T-cell (primary cell): ENCODE results near the gene FOXB1. TPM values are rescaled to one million over a fixed set of nuclear protein-coding genes. Genes with fewer than 3 reads are reported as not detected.

ENCODE experiments used
- ATAC-seq, 4 experiments: fragments of 200-7000 bp in 3 of 4; fragments of 150-1000 bp in 1 of 4; cut with Tn5 transposase; replicated peaks in 1 of 4; 1 replicate in 3 of 4; 2 replicates in 1 of 4; pipeline ENCODE4 v1.10.0; 2021; ENCODE audit warnings: moderate library complexity in 3 of 4, mild to moderate bottlenecking in 2 of 4, moderate number of reproducible peaks in 1 of 4
- CTCF ChIA-PET, 2 donors: fragments of 300-600 bp; sonication (Branson Sonifier 250); formaldehyde crosslinking; loops; one replicate each; lab custom pipeline; 2022; ENCODE audit warnings: antibody characterized with exemption in 2 of 2; lab: Charles Lee
- POLR2A ChIA-PET, 2 donors: fragments of 300-600 bp; sonication (Branson Sonifier 250); formaldehyde crosslinking; loops; one replicate each; lab custom pipeline; 2022; ENCODE audit warnings: antibody characterized with exemption in 2 of 2; lab: Charles Lee
- DNase-seq, 35 experiments: peaks; one replicate each; pipeline versions ENCODE4 v3.0.0 to v3.0.0-alpha.2; 2013 to 2023
- H3K27ac ChIP-seq: one replicate; pipeline ENCODE4 v1.5.1; 2013; ENCODE audit warnings: low read length
- H3K27me3 ChIP-seq, 2 experiments: replicated peaks in 1 of 2; 1 replicate in 1 of 2; 2 replicates in 1 of 2; pipeline versions ENCODE4 v1.6.1 to v1.7.0; 2013; ENCODE audit warnings: low read length in 1 of 2, mixed read lengths in 1 of 2; ENCODE audit not compliant: control insufficient read depth in 2 of 2, insufficient read depth in 2 of 2; ENCODE audit errors: extremely low read depth in 1 of 2
- H3K36me3 ChIP-seq, 2 donors: 1 replicate in 1 of 2; 2 replicates in 1 of 2; pipeline versions ENCODE4 v1.6.1 to v1.7.0; 2013; ENCODE audit warnings: low read length in 1 of 2; ENCODE audit not compliant: control insufficient read depth in 2 of 2, insufficient read depth in 1 of 2; ENCODE audit errors: extremely low read depth in 1 of 2
- H3K4me1 ChIP-seq, 2 experiments: 1 replicate in 1 of 2; 2 replicates in 1 of 2; pipeline versions ENCODE4 v1.6.1 to v1.7.0; 2013; ENCODE audit warnings: low read length in 2 of 2, mixed read lengths in 1 of 2; ENCODE audit not compliant: insufficient read depth in 2 of 2, control insufficient read depth in 1 of 2; ENCODE audit errors: extremely low read depth in 1 of 2
- H3K4me3 ChIP-seq, 2 donors: 1 replicate in 1 of 2; 2 replicates in 1 of 2; pipeline versions ENCODE4 v1.5.1 to v1.7.0; 2013; ENCODE audit warnings: mild to moderate bottlenecking in 2 of 2, low read length in 1 of 2, moderate library complexity in 1 of 2; ENCODE audit not compliant: control insufficient read depth in 1 of 2; ENCODE audit errors: extremely low read depth in 1 of 2
- H3K9me3 ChIP-seq: 2 replicates; pipeline ENCODE4 v1.7.0; 2013
- H3K27ac Mint-ChIP-seq, 2 donors: one replicate each; pipeline ENCODE4 v1.8.0; 2020 to 2021; ENCODE audit warnings: mild to moderate bottlenecking in 2 of 2, mixed read lengths in 2 of 2
- H3K27me3 Mint-ChIP-seq, 2 donors: one replicate each; pipeline ENCODE4 v1.8.0; 2021 to 2022; ENCODE audit warnings: mixed read lengths in 2 of 2
- H3K36me3 Mint-ChIP-seq: one replicate; pipeline ENCODE4 v1.8.0; 2021; ENCODE audit warnings: mixed read lengths
- H3K4me1 Mint-ChIP-seq, 3 donors: one replicate each; pipeline ENCODE4 v1.8.0; 2020 to 2022; ENCODE audit warnings: mixed read lengths in 3 of 3, mild to moderate bottlenecking in 1 of 3
- H3K4me3 Mint-ChIP-seq, 3 donors: one replicate each; pipeline ENCODE4 v1.8.0; 2020 to 2022; ENCODE audit warnings: mild to moderate bottlenecking in 3 of 3, mixed read lengths in 3 of 3, moderate library complexity in 3 of 3
- H3K9me3 Mint-ChIP-seq, 3 donors: one replicate each; pipeline ENCODE4 v1.8.0; 2020 to 2022; ENCODE audit warnings: mixed read lengths in 3 of 3
- WGBS: methylation state at CpG from one replicate; pipeline ENCODE4 v1.1.5; 2013; ENCODE audit warnings: missing lambda C conversion rate; ENCODE audit not compliant: insufficient coverage; 5-methylcytosine and 5-hydroxymethylcytosine counted together
- total RNA-seq, 35 experiments: library from RNA in 6 of 35; stranded (reverse) in 6 of 35; fragments of 120-200 nt in 1 of 35; gene quantifications; one replicate each; pipeline versions ENCODE4 v1.2.1 to v1.2.4 and lab custom pipeline; 2013 to 2026

Gene FOXB1
- under 1 TPM in 3 of 5 donors, not detected in 2; 0.13 to 0.19 (median 0.15) TPM for total RNA-seq
- total RNA-seq (2013): 0.18 TPM
- total RNA-seq (lab: John Stamatoyannopoulos, UW): 0 to 0.74 (median 0.15) reads per million in 29 experiments

DNA sequence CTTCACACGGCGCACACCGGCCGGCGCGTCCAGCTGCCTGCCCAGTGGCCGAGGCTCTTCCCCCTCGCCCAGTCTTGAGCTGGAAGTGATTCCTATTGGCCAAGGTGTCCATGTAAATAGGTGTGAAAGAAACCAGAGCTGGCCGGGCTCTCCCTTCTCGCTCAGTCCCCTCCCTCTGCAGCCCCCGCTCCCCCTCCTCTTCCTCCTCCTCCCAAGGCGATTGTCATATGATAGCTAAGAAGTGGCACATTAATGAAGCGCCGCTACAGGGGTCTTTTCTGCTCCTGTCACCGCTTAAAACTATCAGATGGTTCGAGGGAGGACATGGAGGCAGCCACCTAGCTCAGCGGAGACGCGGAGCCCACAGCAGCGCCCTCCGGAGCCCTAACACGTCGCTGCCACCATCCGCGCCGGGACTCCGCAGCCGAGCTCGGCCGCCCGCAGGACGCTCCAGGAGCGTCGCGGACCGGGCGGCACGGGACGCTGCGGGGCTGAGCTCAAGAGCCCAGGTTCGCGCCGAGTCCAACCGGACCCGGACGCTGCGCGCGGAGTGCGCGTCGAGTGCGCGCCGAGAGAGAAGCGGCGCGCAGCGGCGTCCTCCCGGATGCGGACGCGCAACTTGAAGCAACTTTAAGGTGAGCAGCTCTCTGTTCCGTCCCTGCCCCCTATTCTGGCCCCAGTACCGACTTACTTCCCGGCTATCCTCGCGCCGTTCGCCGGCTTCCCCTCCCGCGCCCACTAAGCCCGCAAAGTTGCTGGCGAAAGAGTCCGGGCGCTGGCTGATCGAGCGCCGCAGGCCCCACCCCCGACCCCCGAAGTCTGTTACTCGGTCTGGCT, at the start of gene FOXB1:
FOXB1 (plus strand) TSS at position 303 of the 837 bp plus-strand sequence. CDS start 653 bp downstream, outside the sequence.
- WGBS: 4% methylated on average over 70 of the region's 84 CpGs
- H3K4me3 ChIP-seq: peak within 1 kb of the TSS; percentile 58 to 87
- H3K27me3 ChIP-seq: peaks cover 43 to 77% of the 10 kb centered on the region in 2 experiments
- Mint-ChIP-seq H3K4me3 (peak within 1 kb of the TSS; percentile 84 to 98 (median 87)), H3K36me3 (peaks cover 9% of the 10 kb centered on the region), H3K27me3 (peaks cover 81 to 92% of the 10 kb centered on the region in 2 donors), H3K9me3 (peaks cover 4 to 17% (median 5%) of the 10 kb centered on the region in 3 donors), H3K27ac (peak within 1 kb of the TSS in 1 of 2 donors; percentile 49), H3K4me1 (peaks cover 31 to 54% (median 48%) of the 10 kb centered on the region in 3 donors)
- no peaks in the 10 kb centered on the region for H3K36me3 ChIP-seq
- DNase-seq: peak in 3 of 35 experiments; percentile 12 to 51 (median 13)
- H3K4me1 ChIP-seq: peaks cover 28 to 52% of the 10 kb centered on the region in 2 experiments
- peak in 3 of 4 experiments; percentile 14 to 39 (median 32) for ATAC-seq
- H3K9me3 ChIP-seq: no peaks in the 10 kb centered on the region
- ChIA-PET CTCF (interaction anchor here (0.6 to 1.3 kb wide), 3 partner anchors 123 to 343 kb away, joined by 3 to 4 read pairs (median 3); no protein-coding TSS in a partner anchor), POLR2A (interaction anchor here in 1 of 2 donors (0.6 kb wide), 1 partner anchor 8 kb away, joined by 3 read pairs; no protein-coding TSS in a partner anchor)
- H3K27ac ChIP-seq: no peak within 1 kb of the TSS

DNA sequence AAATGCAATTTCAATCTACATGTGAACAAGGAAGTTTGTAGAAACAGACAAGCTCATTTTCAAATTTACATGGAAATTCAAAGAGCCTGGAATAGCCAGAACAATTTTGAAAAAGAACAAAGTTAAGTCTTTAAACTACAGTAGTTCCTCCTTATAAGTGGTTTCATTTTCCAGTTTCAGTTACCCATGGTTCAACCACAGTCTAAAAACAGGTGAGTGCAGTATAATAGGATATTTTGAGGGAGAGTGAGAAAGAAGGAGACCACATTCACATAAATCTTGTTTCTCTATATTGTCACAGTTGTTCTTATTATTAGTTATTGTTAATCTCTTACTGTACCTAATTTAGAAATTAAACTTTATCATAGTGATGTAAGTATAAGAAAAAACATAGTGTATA, 45.8 kb upstream of the FOXB1 start:
- peaks cover 9 to 12% of the 10 kb centered on the region in 2 donors for H3K27me3 Mint-ChIP-seq
- DNase-seq (no peak), ATAC-seq (no peak)
- Histone ChIP-seq H3K4me3 (no peak overlapping the region), H3K4me1 (no peaks in the 10 kb centered on the region), H3K9me3 (peaks cover 6% of the 10 kb centered on the region), H3K27me3 (peaks cover 0 to 2% of the 10 kb centered on the region in 2 experiments), H3K27ac (no peak overlapping the region), H3K36me3 (no peaks in the 10 kb centered on the region)
- no peak overlapping the region for H3K4me3 Mint-ChIP-seq
- no peaks in the 10 kb centered on the region for H3K4me1 Mint-ChIP-seq
- H3K27ac Mint-ChIP-seq: no peak overlapping the region
- peaks cover 12 to 35% (median 19%) of the 10 kb centered on the region in 3 donors for H3K9me3 Mint-ChIP-seq
- ChIA-PET POLR2A (no interaction called here), CTCF (interaction anchor here in 1 of 2 donors (0.6 kb wide), 1 partner anchor 9 kb away, joined by 4 read pairs; no protein-coding TSS in a partner anchor)
- H3K36me3 Mint-ChIP-seq: peaks cover 3% of the 10 kb centered on the region

DNA sequence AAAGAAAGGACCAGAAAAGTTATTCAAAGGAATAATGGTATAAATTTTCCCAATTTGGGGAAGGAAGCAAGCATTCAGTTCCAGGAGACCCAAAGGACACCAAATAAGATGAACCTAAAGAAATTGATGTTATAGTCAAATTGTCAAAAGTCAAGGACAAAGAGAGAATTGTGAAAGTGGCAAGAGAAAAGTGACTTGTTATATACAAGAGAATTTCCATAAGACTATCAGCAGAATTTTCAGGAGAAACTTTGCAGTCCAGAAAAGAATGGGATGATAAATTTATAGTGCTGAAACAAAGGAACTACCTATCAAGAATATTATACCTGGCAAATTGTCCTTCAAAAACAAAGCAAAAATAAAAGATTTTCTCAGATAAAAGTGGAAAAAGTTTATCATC, 43.8 kb upstream of the FOXB1 start:
- Histone ChIP-seq H3K27me3 (peaks cover 0 to 3% of the 10 kb centered on the region in 2 experiments), H3K4me1 (no peaks in the 10 kb centered on the region), H3K4me3 (no peak overlapping the region), H3K36me3 (no peaks in the 10 kb centered on the region), H3K27ac (no peak overlapping the region), H3K9me3 (peaks cover 6% of the 10 kb centered on the region)
- ATAC-seq: no peak
- ChIA-PET POLR2A (no interaction called here), CTCF (no interaction called here)
- H3K27ac Mint-ChIP-seq: no peak overlapping the region
- no peak for DNase-seq
- no peak overlapping the region for H3K4me3 Mint-ChIP-seq
- H3K4me1 Mint-ChIP-seq: no peaks in the 10 kb centered on the region
- H3K9me3 Mint-ChIP-seq: peaks cover 12 to 38% (median 19%) of the 10 kb centered on the region in 3 donors
- H3K36me3 Mint-ChIP-seq: peaks cover 3% of the 10 kb centered on the region
- H3K27me3 Mint-ChIP-seq: peaks cover 8 to 12% of the 10 kb centered on the region in 2 donors

DNA sequence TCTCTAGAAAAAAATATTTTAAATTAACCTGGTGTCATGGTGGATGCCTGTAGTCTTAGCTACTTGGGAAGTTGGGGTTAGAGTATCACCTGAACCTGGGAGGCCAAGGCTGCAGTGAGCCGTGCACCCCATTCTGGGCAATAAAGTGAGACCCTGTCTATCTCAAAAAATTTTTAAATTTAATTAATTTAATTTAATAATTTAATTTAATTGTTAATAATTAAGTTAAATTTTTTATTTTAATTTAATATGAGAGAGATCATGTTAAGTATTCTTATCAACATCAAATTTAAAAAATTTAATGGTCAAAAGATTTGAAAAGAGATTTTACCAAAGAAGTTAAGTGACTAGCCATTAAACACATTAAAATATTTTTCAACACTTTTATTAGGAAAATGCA, 40.8 kb upstream of the FOXB1 start:
- no peaks in the 10 kb centered on the region for H3K36me3 ChIP-seq
- WGBS: no CpG with 5 or more reads among the region's 1 CpG
- Mint-ChIP-seq H3K36me3 (peaks cover 3% of the 10 kb centered on the region), H3K9me3 (peaks cover 12 to 36% (median 19%) of the 10 kb centered on the region in 3 donors), H3K4me1 (no peaks in the 10 kb centered on the region), H3K27ac (no peak overlapping the region), H3K4me3 (no peak overlapping the region), H3K27me3 (peaks cover 0 to 4% of the 10 kb centered on the region in 2 donors)
- POLR2A ChIA-PET: no interaction called here
- DNase-seq (no peak), ATAC-seq (no peak)
- peaks cover 0 to 7% of the 10 kb centered on the region in 2 experiments for H3K27me3 ChIP-seq
- no peak overlapping the region for H3K27ac ChIP-seq
- no peak overlapping the region for H3K4me3 ChIP-seq
- CTCF ChIA-PET: no interaction called here
- peaks cover 4% of the 10 kb centered on the region for H3K9me3 ChIP-seq
- peaks cover 0 to 3% of the 10 kb centered on the region in 2 experiments for H3K4me1 ChIP-seq

DNA sequence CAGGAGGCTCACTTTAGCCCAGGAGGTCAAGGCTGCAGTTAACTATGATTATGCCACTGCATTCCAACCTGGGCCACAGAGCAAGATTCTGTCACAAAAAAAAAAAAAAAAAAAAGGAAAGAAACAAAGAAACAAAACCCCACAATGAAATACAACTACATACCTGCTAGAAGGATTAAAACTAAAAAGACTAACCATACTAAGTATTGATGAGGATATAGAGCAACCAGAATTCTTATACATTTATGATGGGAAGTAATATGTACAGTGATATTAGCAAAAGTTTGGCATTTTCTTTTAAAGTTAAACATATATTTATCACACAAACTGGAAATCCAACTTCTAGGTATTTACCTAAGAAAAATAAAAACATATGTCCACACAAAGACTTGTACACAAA, 40.2 kb upstream of the FOXB1 start:
- H3K9me3 Mint-ChIP-seq: peaks cover 12 to 35% (median 19%) of the 10 kb centered on the region in 3 donors
- ATAC-seq: no peak
- peaks cover 4% of the 10 kb centered on the region for H3K9me3 ChIP-seq
- CTCF ChIA-PET: no interaction called here
- no peak overlapping the region for H3K4me3 Mint-ChIP-seq
- no peaks in the 10 kb centered on the region for H3K4me1 Mint-ChIP-seq
- H3K27ac ChIP-seq: no peak overlapping the region
- H3K36me3 Mint-ChIP-seq: peaks cover 3% of the 10 kb centered on the region
- H3K4me3 ChIP-seq: no peak overlapping the region
- H3K4me1 ChIP-seq: peaks cover 0 to 3% of the 10 kb centered on the region in 2 experiments
- H3K27me3 ChIP-seq: peaks cover 0 to 7% of the 10 kb centered on the region in 2 experiments
- POLR2A ChIA-PET: no interaction called here
- H3K27ac Mint-ChIP-seq: no peak overlapping the region
- DNase-seq: no peak
- H3K27me3 Mint-ChIP-seq: peaks cover 0 to 4% of the 10 kb centered on the region in 2 donors
- no peaks in the 10 kb centered on the region for H3K36me3 ChIP-seq

DNA sequence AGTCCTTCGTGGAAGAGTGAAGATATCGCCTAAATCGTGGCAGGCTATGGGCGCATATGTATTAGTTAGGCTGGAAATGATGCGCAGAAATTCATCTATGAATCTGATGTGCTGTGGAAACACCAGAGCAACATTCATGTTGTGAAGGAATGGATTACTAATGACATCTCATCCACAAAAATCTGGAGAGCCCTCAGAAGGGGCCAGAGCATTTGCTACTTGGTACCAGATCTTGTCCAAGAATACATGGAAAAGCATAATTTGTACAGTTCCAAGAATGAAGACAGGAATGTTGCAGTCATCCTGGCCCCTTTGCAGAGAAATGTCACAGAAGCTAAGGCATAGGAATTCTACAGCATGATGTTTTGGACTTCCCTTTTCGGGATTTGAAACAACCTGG, 38.4 kb upstream of the FOXB1 start:
- WGBS: 100% methylated on average over 1 of the region's 6 CpGs
- no peak for DNase-seq
- H3K4me3 Mint-ChIP-seq: no peak overlapping the region

More for the DNA sequence above, 38.4 kb upstream of the FOXB1 start:
- H3K4me3 ChIP-seq: no peak overlapping the region
- H3K4me1 Mint-ChIP-seq: no peaks in the 10 kb centered on the region
- ATAC-seq: no peak
- peaks cover 0 to 3% of the 10 kb centered on the region in 2 experiments for H3K4me1 ChIP-seq
- ChIA-PET POLR2A (no interaction called here), CTCF (no interaction called here)
- H3K36me3 ChIP-seq: no peaks in the 10 kb centered on the region
- H3K27me3 Mint-ChIP-seq: peaks cover 0 to 4% of the 10 kb centered on the region in 2 donors
- no peak overlapping the region for H3K27ac ChIP-seq
- peaks cover 3 to 25% (median 11%) of the 10 kb centered on the region in 3 donors for H3K9me3 Mint-ChIP-seq
- no peak overlapping the region for H3K27ac Mint-ChIP-seq
- H3K27me3 ChIP-seq: peaks cover 0 to 7% of the 10 kb centered on the region in 2 experiments
- H3K36me3 Mint-ChIP-seq: peaks cover 3% of the 10 kb centered on the region
- no peaks in the 10 kb centered on the region for H3K9me3 ChIP-seq
